ENCODE results near the gene BYSL. TPM values are rescaled to one million over a fixed set of nuclear protein-coding genes. Genes with fewer than 3 reads are reported as not detected.

The BYSL gene
- polyA plus RNA-seq, 1 of the 3 experiments (the other 2 are of a cell fraction): 56.0 TPM

DNA sequence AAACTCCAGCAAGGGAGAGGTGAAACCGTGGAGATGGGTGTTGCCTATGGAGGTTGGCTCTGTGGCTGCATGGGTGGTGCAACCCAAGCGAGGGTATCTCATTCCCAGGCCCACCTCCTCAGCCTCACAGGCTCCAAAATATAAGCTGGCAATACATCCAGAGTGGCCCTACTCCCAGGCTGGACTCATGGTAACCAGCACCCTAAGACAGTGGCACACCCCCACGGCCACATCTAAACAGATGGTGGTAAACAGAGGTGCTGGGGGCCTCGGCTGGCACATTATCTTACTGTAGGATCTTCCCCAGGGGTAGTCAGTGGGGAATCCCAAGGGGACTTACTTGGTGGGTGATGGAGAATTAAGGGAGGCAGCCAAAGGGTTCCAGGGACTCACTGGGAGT is 54.0 kb downstream of the BYSL start:
- Histone ChIP-seq H4K20me1 (ENCODE audit: insufficient read depth) (no peaks in the 10 kb centered on the region), H3F3A (replicated peaks; ENCODE audit: insufficient read depth) (no peaks in the 10 kb centered on the region), H3K27me3 (ENCODE audit: insufficient read depth) (no peaks in the 10 kb centered on the region), H3K9me3 (no peaks in the 10 kb centered on the region), H3K79me2 (ENCODE audit: insufficient read depth) (no peaks in the 10 kb centered on the region), H3K4me1 (ENCODE audit: control insufficient read depth in 1 of 2, insufficient read depth in 2 of 2, low read depth in 1 of 2, low read length in 1 of 2) (no peaks in the 10 kb centered on the region; a peak in 1 of 4 replicates), H3K9me2 (no peaks in the 10 kb centered on the region), H3K9ac (no peak overlapping the region), H3K4me2 (no peak overlapping the region), H3K36me3 (replicated peaks in 1 of 2; ENCODE audit: control insufficient read depth in 1 of 2, insufficient read depth in 2 of 2, low read length in 1 of 2) (no peaks in the 10 kb centered on the region), H3K27ac (ENCODE audit: low read depth in 2 of 2, low read length in 1 of 2) (no peak overlapping the region), H3K4me3 (ENCODE audit: low read depth in 2 of 2, low read length in 1 of 2) (no peak overlapping the region), H2AFZ (ENCODE audit: low read depth) (no peak overlapping the region)
- no peak for DNase-seq
- POLR2A ChIA-PET: no interaction called here
- TF ChIP-seq NFIC (IDR thresholded peaks at IDR 0.05; ENCODE audit: borderline replicate concordance): no peak
- TF ChIP-seq ELF1 (IDR thresholded peaks at IDR 0.05): no peak
- TF ChIP-seq MXI1 (IDR thresholded peaks at IDR 0.05; ENCODE audit: low read depth, low read length): no peak
- no peak for TF ChIP-seq RXRA (IDR thresholded peaks at IDR 0.05; ENCODE audit: borderline replicate concordance, low read depth)
- no peak for TF ChIP-seq NRF1 (IDR thresholded peaks at IDR 0.05; ENCODE audit: low read depth, low read length)
- TF ChIP-seq, protein P1, sequence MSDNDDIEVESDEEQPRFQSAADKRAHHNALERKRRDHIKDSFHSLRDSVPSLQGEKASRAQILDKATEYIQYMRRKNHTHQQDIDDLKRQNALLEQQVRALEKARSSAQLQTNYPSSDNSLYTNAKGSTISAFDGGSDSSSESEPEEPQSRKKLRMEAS (IDR thresholded peaks at IDR 0.05; ENCODE audit: low read depth): no peak
- no peak for TF ChIP-seq EZH2phosphoT487 (IDR thresholded peaks at IDR 0.05; ENCODE audit: borderline replicate concordance, low read depth)
- TF ChIP-seq FOXM1 (IDR thresholded peaks at IDR 0.05; ENCODE audit: low read depth): no peak
- no peak for TF ChIP-seq SIN3A (IDR thresholded peaks at IDR 0.05; ENCODE audit: borderline replicate concordance, low read depth, low read length)
- TF ChIP-seq CHD2 (IDR thresholded peaks at IDR 0.05; ENCODE audit: low read length, partially characterized antibody): no peak
- TF ChIP-seq, protein P2, sequence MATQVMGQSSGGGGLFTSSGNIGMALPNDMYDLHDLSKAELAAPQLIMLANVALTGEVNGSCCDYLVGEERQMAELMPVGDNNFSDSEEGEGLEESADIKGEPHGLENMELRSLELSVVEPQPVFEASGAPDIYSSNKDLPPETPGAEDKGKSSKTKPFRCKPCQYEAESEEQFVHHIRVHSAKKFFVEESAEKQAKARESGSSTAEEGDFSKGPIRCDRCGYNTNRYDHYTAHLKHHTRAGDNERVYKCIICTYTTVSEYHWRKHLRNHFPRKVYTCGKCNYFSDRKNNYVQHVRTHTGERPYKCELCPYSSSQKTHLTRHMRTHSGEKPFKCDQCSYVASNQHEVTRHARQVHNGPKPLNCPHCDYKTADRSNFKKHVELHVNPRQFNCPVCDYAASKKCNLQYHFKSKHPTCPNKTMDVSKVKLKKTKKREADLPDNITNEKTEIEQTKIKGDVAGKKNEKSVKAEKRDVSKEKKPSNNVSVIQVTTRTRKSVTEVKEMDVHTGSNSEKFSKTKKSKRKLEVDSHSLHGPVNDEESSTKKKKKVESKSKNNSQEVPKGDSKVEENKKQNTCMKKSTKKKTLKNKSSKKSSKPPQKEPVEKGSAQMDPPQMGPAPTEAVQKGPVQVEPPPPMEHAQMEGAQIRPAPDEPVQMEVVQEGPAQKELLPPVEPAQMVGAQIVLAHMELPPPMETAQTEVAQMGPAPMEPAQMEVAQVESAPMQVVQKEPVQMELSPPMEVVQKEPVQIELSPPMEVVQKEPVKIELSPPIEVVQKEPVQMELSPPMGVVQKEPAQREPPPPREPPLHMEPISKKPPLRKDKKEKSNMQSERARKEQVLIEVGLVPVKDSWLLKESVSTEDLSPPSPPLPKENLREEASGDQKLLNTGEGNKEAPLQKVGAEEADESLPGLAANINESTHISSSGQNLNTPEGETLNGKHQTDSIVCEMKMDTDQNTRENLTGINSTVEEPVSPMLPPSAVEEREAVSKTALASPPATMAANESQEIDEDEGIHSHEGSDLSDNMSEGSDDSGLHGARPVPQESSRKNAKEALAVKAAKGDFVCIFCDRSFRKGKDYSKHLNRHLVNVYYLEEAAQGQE (IDR thresholded peaks at IDR 0.05; ENCODE audit: low read depth, low read length): no peak
- TF ChIP-seq, protein P3, sequence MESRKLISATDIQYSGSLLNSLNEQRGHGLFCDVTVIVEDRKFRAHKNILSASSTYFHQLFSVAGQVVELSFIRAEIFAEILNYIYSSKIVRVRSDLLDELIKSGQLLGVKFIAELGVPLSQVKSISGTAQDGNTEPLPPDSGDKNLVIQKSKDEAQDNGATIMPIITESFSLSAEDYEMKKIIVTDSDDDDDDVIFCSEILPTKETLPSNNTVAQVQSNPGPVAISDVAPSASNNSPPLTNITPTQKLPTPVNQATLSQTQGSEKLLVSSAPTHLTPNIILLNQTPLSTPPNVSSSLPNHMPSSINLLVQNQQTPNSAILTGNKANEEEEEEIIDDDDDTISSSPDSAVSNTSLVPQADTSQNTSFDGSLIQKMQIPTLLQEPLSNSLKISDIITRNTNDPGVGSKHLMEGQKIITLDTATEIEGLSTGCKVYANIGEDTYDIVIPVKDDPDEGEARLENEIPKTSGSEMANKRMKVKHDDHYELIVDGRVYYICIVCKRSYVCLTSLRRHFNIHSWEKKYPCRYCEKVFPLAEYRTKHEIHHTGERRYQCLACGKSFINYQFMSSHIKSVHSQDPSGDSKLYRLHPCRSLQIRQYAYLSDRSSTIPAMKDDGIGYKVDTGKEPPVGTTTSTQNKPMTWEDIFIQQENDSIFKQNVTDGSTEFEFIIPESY (IDR thresholded peaks at IDR 0.05; ENCODE audit: borderline replicate concordance, low read depth): no peak
- no peak for TF ChIP-seq SMC3 (IDR thresholded peaks at IDR 0.05; ENCODE audit: low read depth, low read length)
- TF ChIP-seq GATA2 (CRISPR knock-in tag; IDR thresholded peaks at IDR 0.05): no peak
- TF ChIP-seq RFX5 (IDR thresholded peaks at IDR 0.05; ENCODE audit: low read length): no peak
- no peak for TF ChIP-seq GABPA (IDR thresholded peaks at IDR 0.05; ENCODE audit: low read depth)
- no peak for TF ChIP-seq TCF12 (IDR thresholded peaks at IDR 0.05)
- no peak for TF ChIP-seq POLR2AphosphoS5 (IDR thresholded peaks at IDR 0.05; ENCODE audit: low read depth, low read length)
- TF ChIP-seq RCOR1 (IDR thresholded peaks at IDR 0.05; ENCODE audit: low read length): no peak
- TF ChIP-seq TEAD4 (IDR thresholded peaks at IDR 0.05; ENCODE audit: borderline replicate concordance, insufficient read depth): no peak
- CTCF ChIA-PET: no interaction called here
- 85% methylated on average over 4 of the region's 4 CpGs for WGBS (ENCODE audit: low lambda C conversion rate)

Data from SK-N-SH (cell line).